GM19455 (cell line): ENCODE data around the gene PRRC2B.
"Not testable (repeated sequence)": the region's sequence is repeated elsewhere in the genome, so short reads cannot be mapped to it uniquely, and the experiment has no call there.

Experiments used
- ATAC-seq: cut with Tn5 transposase; IDR thresholded peaks from one replicate; pipeline ENCODE4 v1.9.1; 2021; ENCODE audit not compliant: unreplicated experiment

PRRC2B gene

GRCh38 chr9:131386281-131386680 is 7.6 kb upstream of the PRRC2B start:
- no peak for ATAC-seq

GRCh38 chr9:131387394-131387793 is 6.5 kb upstream of the PRRC2B start:
- ATAC-seq: no peak

DNA sequence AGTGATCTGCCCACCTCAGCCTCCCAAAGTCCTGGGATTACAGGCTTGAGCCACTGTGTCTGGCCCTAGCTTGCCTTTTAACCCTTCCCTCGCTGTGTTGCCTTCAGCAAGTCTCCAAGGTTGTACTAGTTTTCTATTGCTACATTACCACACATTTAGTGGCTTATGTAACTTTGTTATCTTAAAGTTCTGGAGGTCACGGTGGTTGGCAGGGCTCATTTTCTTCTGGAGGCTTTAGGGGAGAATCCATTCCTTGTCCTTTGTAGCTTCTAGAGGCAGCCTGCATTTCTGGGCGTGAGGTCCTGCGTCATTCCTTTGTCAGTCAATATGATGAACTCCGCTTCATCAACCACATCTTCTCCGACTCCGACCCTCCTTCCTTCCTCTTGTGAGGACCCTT is 2.9 kb upstream of the PRRC2B start:
- ATAC-seq: no peak

DNA sequence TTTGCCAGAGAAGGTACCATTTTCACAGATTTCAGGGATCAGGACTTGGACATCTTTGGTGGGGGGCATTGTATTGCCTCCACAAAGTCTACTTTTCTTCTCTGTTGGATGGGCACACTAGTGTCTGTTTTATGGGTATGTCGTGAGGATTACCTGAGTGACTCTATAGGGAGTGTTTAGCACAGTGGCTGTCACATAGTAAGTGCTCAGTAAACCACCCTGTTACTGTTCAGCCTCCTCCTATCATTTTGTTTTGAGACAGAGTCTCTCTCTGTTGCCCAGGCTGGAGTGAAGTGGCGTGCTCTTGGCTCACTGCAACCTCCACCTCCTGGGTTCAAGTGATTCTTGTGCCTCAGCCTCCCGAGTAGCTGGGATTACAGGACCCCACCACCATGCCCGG is 2.4 kb upstream of the PRRC2B start:
- no peak for ATAC-seq

- peak; percentile 29 for ATAC-seq
Measured at GRCh38 chr9:131394464-131395156, 724 bp downstream of the PRRC2B start.

GRCh38 chr9:131395157-131396098 is 1.5 kb downstream of the PRRC2B start:
- peak; percentile 31 for ATAC-seq

GRCh38 chr9:131396099-131396479 is 2.2 kb downstream of the PRRC2B start:
- not testable (repeated sequence) for ATAC-seq

- ATAC-seq: no peak
Measured at GRCh38 chr9:131396626-131397025, 2.7 kb downstream of the PRRC2B start.

GRCh38 chr9:131397100-131397790 is 3.4 kb downstream of the PRRC2B start:
- ATAC-seq: no peak

GRCh38 chr9:131398204-131398603 is 4.3 kb downstream of the PRRC2B start:
- ATAC-seq: no peak

- ATAC-seq: no peak
Measured at GRCh38 chr9:131399972-131400371, 6.1 kb downstream of the PRRC2B start.

DNA sequence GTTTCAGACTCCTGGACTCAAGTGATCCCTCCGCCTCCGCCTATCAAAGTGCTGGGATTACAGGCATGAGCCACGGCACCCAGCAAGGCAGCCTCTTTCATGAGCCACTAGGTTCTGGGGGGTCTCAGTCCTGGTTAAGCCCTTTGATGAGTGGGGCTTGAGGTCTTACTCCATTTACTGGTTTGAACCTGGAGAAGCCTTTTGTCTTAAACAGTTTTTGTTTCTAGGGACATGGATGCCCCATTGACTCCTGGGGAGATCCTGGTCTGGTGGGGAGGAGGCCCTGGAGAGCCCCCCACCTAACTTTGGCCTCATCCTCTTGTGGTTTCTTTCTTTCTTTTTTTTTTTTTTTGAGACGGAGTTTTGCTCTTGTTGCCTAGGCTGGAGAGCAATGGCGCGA is 6.7 kb downstream of the PRRC2B start:
- no peak for ATAC-seq

DNA sequence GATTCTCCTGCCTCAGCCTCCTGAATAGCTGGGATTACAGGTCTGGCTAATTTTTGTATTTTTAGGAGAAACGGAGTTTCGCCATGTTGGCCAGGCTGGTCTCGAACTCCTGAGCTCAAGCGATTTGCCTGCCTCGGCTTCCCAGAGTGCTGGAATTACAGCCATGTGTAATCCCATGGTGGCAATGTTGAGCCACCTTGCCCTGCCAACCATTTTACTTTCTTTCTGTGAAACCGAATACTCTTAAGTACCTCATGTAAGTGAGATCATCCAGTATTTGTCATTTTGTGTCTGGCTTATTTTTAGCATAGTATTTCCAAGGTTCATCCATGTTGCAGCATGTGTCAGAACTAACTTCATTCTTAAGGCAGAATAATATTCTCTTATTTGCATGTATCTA is 8.2 kb downstream of the PRRC2B start:
- ATAC-seq: no peak

- no peak for ATAC-seq
Measured at GRCh38 chr9:131402738-131403492, 9.0 kb downstream of the PRRC2B start.

DNA sequence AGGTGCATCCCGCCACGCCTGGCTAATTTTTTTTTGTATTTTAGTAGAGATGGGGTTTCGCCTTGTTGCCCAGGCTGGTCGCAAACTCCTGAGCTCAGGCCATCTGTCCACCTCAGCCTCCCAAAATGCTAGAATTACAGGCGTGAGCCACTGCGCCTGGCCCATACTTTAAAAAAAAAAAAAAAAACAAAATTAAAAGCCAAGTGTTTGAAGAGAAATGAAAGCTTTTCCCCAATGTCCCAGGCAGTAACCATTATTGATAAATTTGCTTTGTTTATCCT is 9.5 kb downstream of the PRRC2B start:
- ATAC-seq: no peak

GRCh38 chr9:131404581-131404980 is 10.7 kb downstream of the PRRC2B start:
- no peak for ATAC-seq

GRCh38 chr9:131404987-131405386 is 11.1 kb downstream of the PRRC2B start:
- no peak for ATAC-seq

GRCh38 chr9:131405428-131405827 is 11.5 kb downstream of the PRRC2B start:
- ATAC-seq: no peak

- ATAC-seq: no peak
Measured at GRCh38 chr9:131405858-131406537, 12.1 kb downstream of the PRRC2B start.

GRCh38 chr9:131406563-131407436 is 12.9 kb downstream of the PRRC2B start:
- ATAC-seq: no peak
